ENCODE data around the gene SLC22A12.

- no peak for TF ChIP-seq CTCF (IDR thresholded peaks at IDR 0.05)
- TF ChIP-seq POLR2A (IDR thresholded peaks at IDR 0.05) = no peak
These were observed 28.9 kb upstream of the SLC22A12 start for GRCh38 chr11:64561984-64562722.

All from right lobe of liver (tissue), 4 donors.